Measurements from ENCODE around the gene PPP2R2C.

The PPP2R2C gene

DNA sequence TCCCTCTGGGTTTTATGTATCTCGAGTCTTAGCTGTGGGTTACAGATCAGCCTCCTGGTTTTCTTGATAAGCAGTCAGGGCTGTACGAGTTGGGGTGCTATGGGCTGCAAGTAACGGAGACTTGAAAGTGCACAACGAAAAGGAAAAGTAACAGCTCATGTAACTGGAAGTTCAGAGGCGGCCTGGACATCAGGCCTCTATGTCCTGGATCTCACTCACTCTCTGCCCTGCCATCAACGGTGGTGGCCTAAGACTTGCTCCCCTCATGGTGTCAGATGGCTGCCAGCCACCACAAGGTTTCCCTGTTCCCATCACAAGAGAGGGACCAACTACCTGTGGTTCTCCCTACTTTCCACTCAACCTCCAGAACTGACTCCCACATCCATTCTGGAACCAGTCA, 4.8 kb downstream of the PPP2R2C start:
- DNase-seq = peak in 1 of 2 donors; percentile 1

DNA sequence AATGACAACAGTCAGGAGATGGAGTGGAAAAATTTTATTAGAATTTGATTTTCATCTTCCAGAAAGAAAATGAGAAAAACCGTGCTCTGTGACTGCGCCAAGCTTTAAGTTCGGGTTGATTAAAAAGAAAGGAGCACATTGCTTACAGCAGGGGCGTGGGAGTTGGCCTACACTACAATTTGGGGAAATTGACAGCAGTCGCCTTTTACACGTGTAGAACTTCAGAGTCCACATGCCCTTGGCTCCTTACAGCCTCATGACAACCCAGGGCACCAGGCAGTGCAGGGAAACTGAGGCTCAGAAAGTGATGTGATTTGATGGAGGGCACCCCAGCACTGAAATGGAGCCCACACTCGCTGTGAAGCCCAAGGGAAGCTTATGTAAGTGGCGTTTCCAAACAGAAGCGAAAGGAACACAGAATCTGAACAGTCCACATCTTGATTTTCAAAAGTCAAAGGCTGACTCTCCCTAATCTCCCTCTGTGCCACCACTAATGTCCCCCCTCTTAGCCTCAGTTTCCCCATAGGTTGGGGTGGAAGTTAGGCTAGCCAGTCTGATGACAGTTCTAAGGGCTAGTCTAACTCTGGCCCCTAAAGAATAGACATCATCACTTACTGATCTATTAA, 5.5 kb downstream of the PPP2R2C start:
- peak in 1 of 2 donors; percentile 10 for DNase-seq

GRCh38 chr4:6465955-6466354, 6.5 kb downstream of the PPP2R2C start:
- DNase-seq = no peak

DNA sequence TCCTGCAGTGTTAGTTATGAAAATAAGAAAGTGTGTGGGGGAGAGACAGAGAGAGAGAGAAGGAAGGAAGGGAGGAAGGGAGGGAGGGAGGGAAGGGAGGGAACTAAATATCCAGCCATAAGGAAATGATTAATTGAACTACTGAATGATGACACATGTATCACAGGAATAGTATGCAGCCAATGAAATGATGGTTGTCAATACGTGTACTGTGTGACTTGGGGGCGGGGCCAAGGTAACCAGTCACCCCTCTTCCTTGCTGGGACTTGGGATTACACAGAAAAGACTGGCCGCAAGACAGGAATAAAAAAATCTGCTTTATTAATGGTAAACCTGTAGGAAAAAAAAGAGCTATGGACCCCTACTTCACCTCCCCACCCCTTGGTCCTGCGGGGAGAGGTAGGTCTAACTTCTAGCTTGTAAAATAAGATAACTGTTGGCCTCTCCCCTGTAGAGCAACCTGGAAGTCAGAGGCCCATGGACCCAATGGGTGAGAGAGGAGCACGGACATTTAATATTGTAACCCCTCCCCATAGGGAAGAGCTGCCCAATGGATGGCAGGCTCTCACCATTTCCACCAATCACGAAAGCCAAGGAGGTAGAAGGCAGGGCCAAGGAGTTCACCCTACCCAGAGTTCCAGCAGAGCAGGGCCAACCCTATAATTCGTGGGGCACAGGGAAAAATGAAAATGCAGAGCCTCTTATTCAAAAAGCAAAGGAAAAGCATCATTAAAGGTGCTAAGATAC, 7.4 kb downstream of the PPP2R2C start:
- peak in 1 of 2 donors; percentile 1 for DNase-seq

DNA sequence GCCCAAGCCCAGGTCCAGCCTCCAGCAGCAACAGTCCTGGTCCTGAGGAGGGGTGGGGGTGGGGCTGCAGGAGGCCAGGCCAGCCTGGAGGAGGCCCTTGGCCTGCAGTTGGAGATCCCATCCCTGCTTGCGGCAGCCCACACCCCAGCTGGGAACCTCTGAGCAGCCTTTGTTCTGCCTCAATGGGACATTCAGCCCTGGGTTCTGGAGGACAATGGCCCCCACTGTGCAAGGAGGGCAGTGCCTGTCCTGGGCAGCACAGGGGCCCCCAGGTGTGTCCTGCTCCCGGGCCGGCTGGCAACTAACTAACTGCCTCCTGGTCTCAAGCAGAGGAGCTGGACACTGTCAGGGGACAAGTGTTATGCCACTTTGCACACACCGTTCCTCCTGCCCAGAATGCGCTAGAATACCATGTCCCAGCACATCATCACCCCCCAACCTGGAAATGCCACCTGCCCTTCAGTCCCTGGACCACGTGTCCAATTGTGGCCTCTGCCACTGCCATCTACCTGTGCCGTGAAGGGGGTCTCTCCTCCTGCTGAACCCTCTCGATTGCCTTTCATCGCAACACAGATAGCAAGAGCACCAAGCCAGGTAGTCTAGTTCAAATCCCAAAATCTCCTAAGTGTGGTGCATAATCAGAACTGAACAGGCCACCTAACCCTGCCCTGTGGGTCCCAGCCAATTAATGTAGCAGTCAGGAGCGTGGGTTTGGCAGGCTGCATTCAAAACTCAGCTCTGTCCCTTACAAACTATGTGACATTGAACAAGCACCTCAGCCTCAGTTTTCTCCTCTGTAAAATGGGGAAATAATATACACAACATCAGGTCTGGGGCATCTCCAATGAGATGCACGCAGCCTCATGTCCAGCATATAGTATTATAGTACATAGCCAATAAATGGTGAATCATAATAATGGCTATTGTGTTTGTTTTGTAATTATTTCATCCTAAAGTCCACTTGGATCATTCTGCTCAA, 8.8 kb downstream of the PPP2R2C start:
- peak in 1 of 2 donors; percentile 8 for DNase-seq

DNA sequence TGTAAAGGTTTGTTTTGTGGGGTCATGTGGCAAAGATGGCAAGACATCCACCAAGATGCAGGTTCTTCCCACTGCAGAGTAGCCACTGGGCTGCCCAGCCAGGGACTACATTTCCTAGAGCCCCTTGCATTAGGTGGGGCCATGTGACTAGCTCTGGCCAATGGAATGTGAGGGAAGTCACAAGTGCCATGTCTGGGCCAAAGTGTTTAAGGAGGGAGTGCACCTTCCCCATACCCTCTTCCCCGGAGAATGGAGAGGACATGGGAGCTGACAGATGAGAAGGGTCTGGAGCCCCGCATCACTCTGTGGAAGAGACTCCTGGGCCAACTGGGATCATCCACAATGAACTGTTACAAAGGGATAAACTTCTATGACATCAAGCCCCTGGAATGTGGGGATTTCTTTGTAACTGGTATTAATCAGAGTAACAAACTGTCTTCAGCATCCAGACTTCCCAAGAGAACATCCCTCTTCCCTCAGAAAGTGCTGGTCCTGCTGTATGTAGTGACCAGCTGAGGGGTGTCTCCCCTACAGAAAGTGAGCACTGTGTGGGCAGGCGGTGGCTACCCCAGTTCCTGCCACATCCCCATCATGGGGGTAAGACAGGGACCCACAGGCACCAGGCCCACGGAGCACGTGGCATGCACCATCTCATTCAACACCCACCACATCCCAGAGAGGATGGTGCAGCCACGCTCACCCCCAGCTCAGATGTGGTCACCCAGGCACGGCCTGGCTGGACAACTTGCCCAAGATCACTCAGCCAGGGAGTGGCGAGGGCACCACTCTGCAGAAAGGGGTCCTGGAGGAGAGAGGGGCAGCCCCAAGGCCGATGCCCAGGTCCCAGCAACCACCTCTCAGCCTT, 10.9 kb downstream of the PPP2R2C start:
- peak in 1 of 2 donors; percentile 4 for DNase-seq

- no peak for DNase-seq
These were observed 11.5 kb downstream of the PPP2R2C start for GRCh38 chr4:6460876-6461275.

GRCh38 chr4:6458528-6458927, 13.9 kb downstream of the PPP2R2C start:
- DNase-seq = no peak

- DNase-seq = no peak
These were observed 16.0 kb downstream of the PPP2R2C start for GRCh38 chr4:6456450-6456849.

DNA sequence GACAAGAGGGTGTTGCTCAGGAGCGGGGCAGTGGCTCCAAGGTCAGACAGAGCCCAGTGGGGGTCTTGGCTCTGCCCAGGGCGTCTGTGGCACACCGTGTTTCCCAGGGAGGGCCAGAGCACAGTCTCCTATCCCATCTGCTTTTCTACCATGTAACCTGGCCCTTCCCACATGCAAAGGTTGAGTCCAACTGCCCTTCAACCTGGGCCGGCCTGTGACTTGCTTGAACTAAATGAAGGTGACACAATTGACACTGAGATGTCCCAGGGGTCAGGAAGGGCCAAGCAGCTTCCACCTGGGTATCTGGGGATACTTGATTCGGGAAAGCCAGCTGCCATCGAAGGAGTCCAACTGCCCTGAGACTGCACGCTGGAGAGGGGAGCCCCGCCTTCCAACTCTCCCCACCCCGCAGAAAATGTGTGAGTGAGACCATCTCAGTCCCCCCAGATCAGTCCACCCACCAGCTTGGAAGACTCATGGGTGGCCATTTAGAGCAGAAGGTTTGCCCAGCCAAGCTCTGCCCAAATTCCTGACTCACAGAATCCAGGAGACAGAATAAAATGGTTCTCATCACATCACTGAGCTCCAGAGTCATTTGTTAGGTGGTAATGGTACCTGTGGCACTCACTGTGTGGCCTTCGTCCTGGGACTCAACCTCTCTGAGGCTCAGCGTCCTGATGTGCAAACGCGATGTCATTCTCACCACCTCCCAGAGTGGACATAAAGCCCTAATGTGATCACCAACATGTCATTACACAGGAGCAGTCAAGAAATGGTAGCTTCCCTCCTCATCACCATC, 18.1 kb downstream of the PPP2R2C start:
- DNase-seq = no peak

GRCh38 chr4:6453688-6453990, 18.8 kb downstream of the PPP2R2C start:
- DNase-seq = no peak

GRCh38 chr4:6452897-6453687, 19.3 kb downstream of the PPP2R2C start:
- no peak for DNase-seq

GRCh38 chr4:6452116-6452896, 20.1 kb downstream of the PPP2R2C start:
- DNase-seq = no peak

- no peak for DNase-seq
These were observed 21.1 kb downstream of the PPP2R2C start for GRCh38 chr4:6451309-6451708.

DNA sequence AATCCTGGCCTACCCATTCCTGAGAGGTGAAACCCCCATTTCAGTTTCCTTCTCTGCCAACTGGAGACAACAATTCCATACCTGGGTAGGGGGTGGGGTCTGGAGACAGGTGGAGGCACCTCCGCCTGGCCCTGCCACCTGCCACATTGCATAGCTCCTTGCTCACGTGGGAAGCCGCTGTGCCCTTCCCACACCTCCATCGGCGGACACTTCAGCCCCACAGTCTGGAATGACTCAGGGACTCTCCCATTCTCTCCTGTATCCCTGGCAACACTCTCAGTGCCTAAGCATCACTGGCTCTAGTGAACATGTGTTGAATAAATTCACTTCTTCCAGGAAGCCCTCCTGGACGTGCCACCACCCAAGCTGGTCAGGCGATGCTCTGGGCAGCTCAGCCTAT, 21.7 kb downstream of the PPP2R2C start:
- DNase-seq = no peak

DNA sequence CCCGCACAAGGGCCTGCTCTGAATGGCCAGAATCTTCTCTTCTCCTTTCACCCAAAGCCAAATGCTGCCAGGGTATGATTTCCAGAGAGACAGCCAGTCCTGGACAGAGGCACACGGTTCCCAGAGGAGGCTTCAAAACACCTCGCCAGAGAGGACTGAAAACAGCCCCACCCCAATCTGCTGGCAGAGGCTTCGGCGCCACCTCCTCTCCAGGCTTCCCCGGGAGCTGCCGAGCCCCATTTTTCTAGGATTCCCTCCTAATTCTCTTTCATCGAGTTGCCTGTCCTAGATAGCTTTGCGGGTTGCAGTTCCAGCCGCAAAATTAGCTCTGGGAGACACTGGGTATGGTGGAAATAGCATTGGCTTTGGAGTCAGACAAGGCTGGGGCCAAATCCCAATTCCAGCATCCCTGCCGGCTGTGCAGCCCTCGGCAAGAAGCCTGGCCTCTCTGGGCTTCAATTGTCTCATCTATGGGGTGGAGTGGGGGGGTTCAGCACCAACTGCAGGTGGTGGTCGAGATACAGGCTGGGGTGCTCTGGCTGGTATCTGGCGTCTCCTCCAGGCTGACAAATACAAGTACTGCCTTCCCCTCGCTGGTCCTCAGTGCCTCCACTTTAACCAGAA, 22.6 kb downstream of the PPP2R2C start:
- no peak for DNase-seq

DNA sequence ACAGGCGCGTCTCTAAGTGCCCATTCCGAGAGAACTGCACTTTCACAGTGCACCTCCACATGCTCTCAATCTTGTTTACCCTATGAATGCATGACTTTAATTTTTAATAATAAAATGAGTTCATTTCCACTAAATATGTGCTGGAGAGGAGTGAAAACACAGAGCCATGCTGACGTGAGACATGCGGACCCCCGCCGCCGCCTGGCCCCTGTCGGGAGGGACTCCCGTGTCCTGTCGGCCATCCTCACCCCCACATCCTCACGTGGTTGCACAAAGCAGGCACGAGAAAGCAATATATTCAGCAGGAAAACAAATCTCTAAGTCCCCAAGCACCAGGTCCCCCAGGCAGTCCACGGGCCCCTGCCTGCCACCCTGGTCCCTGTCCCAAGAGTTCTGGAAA, 23.1 kb downstream of the PPP2R2C start:
- DNase-seq = no peak

- DNase-seq = no peak
These were observed 23.8 kb downstream of the PPP2R2C start for GRCh38 chr4:6448476-6449170.

GRCh38 chr4:6447672-6448171, 24.7 kb downstream of the PPP2R2C start:
- DNase-seq = no peak

All from CD4-positive, alpha-beta T cell treated with Interleukin-4 for 1 hour (primary cell).